Activated T-cell treated with anti-CD3 and anti-CD28 coated beads, Interleukin-2, amount 50 U/mL, for 4 hours (primary cell): ENCODE results near the gene IL17D. TPM values are rescaled to one million over a fixed set of nuclear protein-coding genes. Genes with fewer than 3 reads are reported as not detected.
A peak's percentile ranks its signal among the peaks of the same experiment; 100 is the strongest.

Experiments
- ATAC-seq, 2 donors: fragments of 200-7000 bp; cut with Tn5 transposase; one replicate each; pipeline ENCODE4 v1.10.0; 2021
- DNase-seq: peaks from one replicate; pipeline ENCODE4 v3.0.0-alpha.2; 2020
- H3K27me3 Mint-ChIP-seq: one replicate; pipeline ENCODE4 v1.8.0; 2021; ENCODE audit warnings: low read depth, mixed read lengths
- H3K36me3 Mint-ChIP-seq: one replicate; pipeline ENCODE4 v1.8.0; 2022; ENCODE audit warnings: mixed read lengths; ENCODE audit not compliant: insufficient read depth
- H3K4me1 Mint-ChIP-seq: one replicate; pipeline ENCODE4 v1.8.0; 2021; ENCODE audit warnings: low read depth, mixed read lengths
- H3K4me3 Mint-ChIP-seq: one replicate; pipeline ENCODE4 v1.8.0; 2021; ENCODE audit warnings: mild to moderate bottlenecking, moderate library complexity, mixed read lengths
- H3K9me3 Mint-ChIP-seq: one replicate; pipeline ENCODE4 v1.8.0; 2021; ENCODE audit warnings: mixed read lengths
- total RNA-seq, 3 donors: library from RNA; stranded (reverse); gene quantifications; one replicate each; pipeline ENCODE4 v1.2.1, GENCODE V29; 2021

IL17D gene
- total RNA-seq, 3 donors from 2014 or later = 0.82 to 1.3 (median 1.0) TPM

GRCh38 chr13:20704459-20705069 is 1.1 kb downstream of the IL17D start:
- DNase-seq (no peak), ATAC-seq (no peak)
- peaks cover 22% of the 10 kb centered on the region for H3K27me3 Mint-ChIP-seq
- no peaks in the 10 kb centered on the region for H3K9me3 Mint-ChIP-seq
- peak overlapping the region; percentile 68 for H3K4me3 Mint-ChIP-seq
- H3K4me1 Mint-ChIP-seq = peaks cover 7% of the 10 kb centered on the region
- H3K36me3 Mint-ChIP-seq = no peaks in the 10 kb centered on the region

- no peak for DNase-seq
- Mint-ChIP-seq H3K27me3 (peaks cover 3% of the 10 kb centered on the region), H3K4me3 (no peak overlapping the region), H3K36me3 (no peaks in the 10 kb centered on the region), H3K4me1 (peaks cover 7% of the 10 kb centered on the region), H3K9me3 (no peaks in the 10 kb centered on the region)
- ATAC-seq = no peak
Observed at GRCh38 chr13:20706661-20707060, 3.2 kb downstream of the IL17D start.

GRCh38 chr13:20708216-20708615 is 4.7 kb downstream of the IL17D start:
- Mint-ChIP-seq H3K36me3 (no peaks in the 10 kb centered on the region), H3K9me3 (no peaks in the 10 kb centered on the region), H3K27me3 (peaks cover 4% of the 10 kb centered on the region), H3K4me3 (no peak overlapping the region), H3K4me1 (peaks cover 5% of the 10 kb centered on the region)
- ATAC-seq = no peak
- no peak for DNase-seq

- Mint-ChIP-seq H3K9me3 (no peaks in the 10 kb centered on the region), H3K36me3 (no peaks in the 10 kb centered on the region), H3K27me3 (peaks cover 8% of the 10 kb centered on the region), H3K4me1 (peaks cover 4% of the 10 kb centered on the region), H3K4me3 (no peak overlapping the region)
- ATAC-seq (no peak), DNase-seq (no peak)
Observed at GRCh38 chr13:20709369-20709768, 5.9 kb downstream of the IL17D start.

GRCh38 chr13:20709782-20710181 is 6.3 kb downstream of the IL17D start:
- ATAC-seq (no peak), DNase-seq (no peak)
- H3K9me3 Mint-ChIP-seq = no peaks in the 10 kb centered on the region
- H3K4me3 Mint-ChIP-seq = no peak overlapping the region
- peaks cover 8% of the 10 kb centered on the region for H3K27me3 Mint-ChIP-seq
- H3K4me1 Mint-ChIP-seq = peaks cover 4% of the 10 kb centered on the region
- no peaks in the 10 kb centered on the region for H3K36me3 Mint-ChIP-seq

- H3K9me3 Mint-ChIP-seq = no peaks in the 10 kb centered on the region
- H3K27me3 Mint-ChIP-seq = peaks cover 8% of the 10 kb centered on the region
- no peak for DNase-seq
- no peaks in the 10 kb centered on the region for H3K36me3 Mint-ChIP-seq
- peaks cover 4% of the 10 kb centered on the region for H3K4me1 Mint-ChIP-seq
- no peak overlapping the region for H3K4me3 Mint-ChIP-seq
- ATAC-seq = no peak
Observed at GRCh38 chr13:20711301-20712044, 8.0 kb downstream of the IL17D start.

GRCh38 chr13:20713014-20713376 is 9.5 kb downstream of the IL17D start:
- DNase-seq = no peak
- H3K27me3 Mint-ChIP-seq = peaks cover 8% of the 10 kb centered on the region
- H3K4me3 Mint-ChIP-seq = no peak overlapping the region
- no peak for ATAC-seq
- no peaks in the 10 kb centered on the region for H3K9me3 Mint-ChIP-seq
- no peaks in the 10 kb centered on the region for H3K36me3 Mint-ChIP-seq
- peaks cover 4% of the 10 kb centered on the region for H3K4me1 Mint-ChIP-seq

- H3K36me3 Mint-ChIP-seq = no peaks in the 10 kb centered on the region
- H3K4me3 Mint-ChIP-seq = no peak overlapping the region
- H3K4me1 Mint-ChIP-seq = peaks cover 4% of the 10 kb centered on the region
- no peaks in the 10 kb centered on the region for H3K9me3 Mint-ChIP-seq
- ATAC-seq (peak in 1 of 2 donors; percentile 42), DNase-seq (no peak)
- peaks cover 8% of the 10 kb centered on the region for H3K27me3 Mint-ChIP-seq
Observed at GRCh38 chr13:20713751-20714150, 10.3 kb downstream of the IL17D start.

GRCh38 chr13:20714161-20714560 is 10.7 kb downstream of the IL17D start:
- H3K4me3 Mint-ChIP-seq = no peak overlapping the region
- no peaks in the 10 kb centered on the region for H3K9me3 Mint-ChIP-seq
- peaks cover 4% of the 10 kb centered on the region for H3K4me1 Mint-ChIP-seq
- DNase-seq (no peak), ATAC-seq (no peak)
- H3K36me3 Mint-ChIP-seq = no peaks in the 10 kb centered on the region
- H3K27me3 Mint-ChIP-seq = peaks cover 8% of the 10 kb centered on the region

- H3K4me3 Mint-ChIP-seq = no peak overlapping the region
- H3K27me3 Mint-ChIP-seq = peaks cover 8% of the 10 kb centered on the region
- peaks cover 4% of the 10 kb centered on the region for H3K4me1 Mint-ChIP-seq
- no peaks in the 10 kb centered on the region for H3K9me3 Mint-ChIP-seq
- DNase-seq = no peak
- no peaks in the 10 kb centered on the region for H3K36me3 Mint-ChIP-seq
- no peak for ATAC-seq
Observed at GRCh38 chr13:20714563-20715329, 11.2 kb downstream of the IL17D start.

GRCh38 chr13:20715330-20715712 is 11.8 kb downstream of the IL17D start:
- ATAC-seq = no peak
- no peaks in the 10 kb centered on the region for H3K36me3 Mint-ChIP-seq
- H3K27me3 Mint-ChIP-seq = peaks cover 8% of the 10 kb centered on the region
- H3K9me3 Mint-ChIP-seq = no peaks in the 10 kb centered on the region
- no peak overlapping the region for H3K4me3 Mint-ChIP-seq
- peaks cover 4% of the 10 kb centered on the region for H3K4me1 Mint-ChIP-seq
- no peak for DNase-seq

- H3K4me3 Mint-ChIP-seq = no peak overlapping the region
- H3K27me3 Mint-ChIP-seq = peaks cover 16% of the 10 kb centered on the region
- H3K4me1 Mint-ChIP-seq = peaks cover 6% of the 10 kb centered on the region
- no peaks in the 10 kb centered on the region for H3K9me3 Mint-ChIP-seq
- ATAC-seq (no peak), DNase-seq (no peak)
- H3K36me3 Mint-ChIP-seq = no peaks in the 10 kb centered on the region
Observed at GRCh38 chr13:20716951-20717350, 13.5 kb downstream of the IL17D start.

- Mint-ChIP-seq H3K36me3 (no peaks in the 10 kb centered on the region), H3K4me1 (peaks cover 3% of the 10 kb centered on the region), H3K27me3 (peaks cover 22% of the 10 kb centered on the region), H3K9me3 (no peaks in the 10 kb centered on the region), H3K4me3 (no peak overlapping the region)
- no peak for ATAC-seq
- DNase-seq = no peak
Observed at GRCh38 chr13:20717581-20718542, 14.4 kb downstream of the IL17D start.
